GM23248 (cell line): ENCODE data around the gene MAN1C1. TPM values are rescaled to one million over a fixed set of nuclear protein-coding genes. Genes with fewer than 3 reads are reported as not detected.

ENCODE experiments used
- DNase-seq: peaks from one replicate; pipeline ENCODE4 v3.0.0-alpha.2; 2015
- H2AFZ ChIP-seq: fragments of 200-600 bp; sonication (generic); 2 replicates; pipeline ENCODE4 v1.6.1; 2016; ENCODE audit warnings: antibody characterized with exemption
- H3F3A ChIP-seq: fragments of 200-600 bp; sonication (generic); 2 replicates; pipeline ENCODE4 v1.6.1; 2016; ENCODE audit warnings: mild to moderate bottlenecking, antibody characterized with exemption, mixed run types; ENCODE audit not compliant: insufficient read depth
- H3K27ac ChIP-seq: fragments of 200-600 bp; sonication (generic); 2 replicates; pipeline ENCODE4 v1.5.1; 2016; ENCODE audit warnings: mild to moderate bottlenecking
- H3K27me3 ChIP-seq: fragments of 200-600 bp; sonication (generic); replicated peaks from 2 replicates; pipeline ENCODE4 v1.6.1; 2016; ENCODE audit warnings: mild to moderate bottlenecking; ENCODE audit not compliant: insufficient read depth
- H3K36me3 ChIP-seq: fragments of 200-600 bp; sonication (generic); 2 replicates; pipeline ENCODE4 v1.6.1; 2016; ENCODE audit warnings: low read depth, mild to moderate bottlenecking
- H3K4me1 ChIP-seq: fragments of 200-600 bp; sonication (generic); 2 replicates; pipeline ENCODE4 v1.6.1; 2016; ENCODE audit warnings: mild to moderate bottlenecking; ENCODE audit not compliant: insufficient read depth
- H3K4me2 ChIP-seq: fragments of 200-600 bp; sonication (generic); one replicate; pipeline ENCODE4 v1.6.1; 2016; ENCODE audit warnings: mild to moderate bottlenecking; ENCODE audit not compliant: unreplicated experiment
- H3K4me3 ChIP-seq: fragments of 200-600 bp; sonication (generic); 2 replicates; pipeline ENCODE4 v1.5.1; 2016; ENCODE audit warnings: mild to moderate bottlenecking
- H3K79me2 ChIP-seq: fragments of 200-600 bp; sonication (generic); 2 replicates; pipeline ENCODE4 v1.6.1; 2016; ENCODE audit warnings: mild to moderate bottlenecking; ENCODE audit not compliant: insufficient read depth
- H3K9ac ChIP-seq: fragments of 200-600 bp; sonication (generic); 2 replicates; pipeline ENCODE4 v1.6.1; 2016; ENCODE audit warnings: mild to moderate bottlenecking
- H3K9me2 ChIP-seq: fragments of 200-600 bp; sonication (generic); 2 replicates; pipeline ENCODE4 v1.6.1; 2016; ENCODE audit warnings: mixed run types, mild to moderate bottlenecking, moderate library complexity; ENCODE audit not compliant: insufficient read depth
- H3K9me3 ChIP-seq: fragments of 200-600 bp; sonication (generic); one replicate; pipeline ENCODE4 v1.6.1; 2017; ENCODE audit warnings: low read depth
- H4K20me1 ChIP-seq: fragments of 200-600 bp; sonication (generic); 2 replicates; pipeline ENCODE4 v1.6.0; 2016; ENCODE audit not compliant: insufficient read depth
- EZH2 ChIP-seq: fragments of 200-600 bp; sonication (generic); IDR thresholded peaks from 2 replicates; pipeline ENCODE4 v1.6.1; 2018; ENCODE audit warnings: antibody characterized with exemption, mild to moderate bottlenecking; ENCODE audit not compliant: insufficient read depth, poor library complexity, severe bottlenecking
- EZH2phosphoT487 ChIP-seq: fragments of 200-600 bp; sonication (generic); IDR thresholded peaks from 2 replicates; pipeline ENCODE4 v1.6.1; 2018; ENCODE audit warnings: antibody characterized with exemption, moderate library complexity, mild to moderate bottlenecking, low read depth; ENCODE audit not compliant: insufficient read depth
- WGBS, 2 experiments: methylation state at CpG; one replicate each; pipeline ENCODE4 v1.1.6; 2015 to 2017; ENCODE audit warnings: low lambda C conversion rate in 2 of 2, low coverage in 1 of 2; ENCODE audit errors: missing lambda C conversion rate in 2 of 2; 5-methylcytosine and 5-hydroxymethylcytosine counted together
- in situ Hi-C: fragments of 300-500 bp; cut with MboI; formaldehyde crosslinking; loops from 2 replicates; pipeline ENCODE4 v1.15.0; 2020
- polyA plus RNA-seq: library from polyadenylated mRNA; unstranded; fragments of >200 nt; fragmentation: Nextera tagmentation; extraction: Ambion mirVana; gene quantifications from 2 replicates; pipeline ENCODE4 v1.2.1, GENCODE V29; 2016
- total RNA-seq: library from RNA; depleted of rRNA; stranded (reverse); fragments of >200 nt; shearing (Covaris generic); gene quantifications from 2 replicates; pipeline ENCODE4 v1.2.3, GENCODE V29; 2014

MAN1C1 gene
- total and polyA plus RNA-seq, 2 experiments from 2014 or later, result 0.29 to 1.1 TPM

DNA sequence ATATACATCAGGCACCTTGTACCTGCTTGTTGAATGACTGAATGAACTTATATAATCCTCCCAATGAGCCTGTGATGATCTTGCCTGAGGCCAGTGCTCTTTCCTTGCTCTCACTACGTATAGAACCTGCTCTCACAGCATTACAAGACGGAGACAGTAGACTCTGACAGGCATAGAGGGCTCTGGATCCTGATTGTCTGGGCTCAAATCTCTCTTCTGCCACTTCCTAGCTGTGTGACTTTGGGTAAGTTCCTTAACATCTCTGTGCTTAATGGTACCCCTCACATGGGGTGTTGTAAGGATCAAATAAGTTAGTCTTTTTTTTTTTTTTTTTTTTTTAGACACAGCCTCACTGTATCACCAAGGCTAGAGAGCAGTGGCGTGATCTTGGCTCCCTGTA is 4.2 kb upstream of the MAN1C1 start:
- DNase-seq, result no peak
- Histone ChIP-seq H3F3A (peaks cover 13% of the 10 kb centered on the region), H3K4me3 (no peak overlapping the region), H3K9me2 (no peaks in the 10 kb centered on the region), H3K9me3 (no peaks in the 10 kb centered on the region), H3K27me3 (peaks cover 25% of the 10 kb centered on the region), H3K9ac (no peak overlapping the region), H3K79me2 (no peaks in the 10 kb centered on the region), H3K27ac (no peak overlapping the region), H3K36me3 (no peaks in the 10 kb centered on the region), H4K20me1 (no peaks in the 10 kb centered on the region), H3K4me1 (no peaks in the 10 kb centered on the region), H2AFZ (no peak overlapping the region), H3K4me2 (no peak overlapping the region)
- WGBS, 2 experiments, result 78% methylated on average over 3 of the region's 3 CpGs
- in situ Hi-C loops, result loop anchor here (10.0 kb wide), 1 partner anchor 182 kb away; no protein-coding TSS in a partner anchor
- no peak for TF ChIP-seq EZH2phosphoT487
- no peak for TF ChIP-seq EZH2

DNA sequence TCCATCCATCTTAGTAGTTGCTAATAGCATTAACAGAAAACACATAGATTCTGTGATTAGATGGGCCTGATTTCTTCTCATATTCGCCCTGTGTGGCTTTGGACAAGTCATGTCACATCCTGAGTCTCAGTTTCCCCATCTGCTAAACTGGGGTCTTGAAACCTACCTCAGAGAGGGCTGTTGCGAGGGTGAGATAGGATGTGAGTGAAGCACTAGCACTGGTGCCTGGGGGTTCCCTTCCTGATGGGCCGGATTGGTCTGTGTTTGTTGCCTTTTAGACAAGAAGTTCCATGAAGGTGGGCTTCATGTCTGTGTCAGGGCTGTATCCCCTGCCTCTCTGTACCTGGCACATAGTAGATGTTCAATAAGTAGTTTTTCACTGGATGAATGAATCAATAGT is 3.5 kb upstream of the MAN1C1 start:
- WGBS, 2 experiments, result 76 to 88% methylated on average over 3 of the region's 3 CpGs
- Histone ChIP-seq H3K9me3 (no peaks in the 10 kb centered on the region), H3K36me3 (no peaks in the 10 kb centered on the region), H3K4me1 (no peaks in the 10 kb centered on the region), H4K20me1 (no peaks in the 10 kb centered on the region), H3K9me2 (no peaks in the 10 kb centered on the region), H3K4me3 (no peak overlapping the region), H3K79me2 (no peaks in the 10 kb centered on the region), H3K4me2 (no peak overlapping the region), H3F3A (peaks cover 13% of the 10 kb centered on the region), H3K9ac (no peak overlapping the region), H2AFZ (no peak overlapping the region), H3K27ac (no peak overlapping the region), H3K27me3 (peaks cover 25% of the 10 kb centered on the region)
- TF ChIP-seq EZH2 (no peak), EZH2phosphoT487 (no peak)
- in situ Hi-C loops, result loop anchor here (10.0 kb wide), 1 partner anchor 182 kb away; no protein-coding TSS in a partner anchor
- no peak for DNase-seq

DNA sequence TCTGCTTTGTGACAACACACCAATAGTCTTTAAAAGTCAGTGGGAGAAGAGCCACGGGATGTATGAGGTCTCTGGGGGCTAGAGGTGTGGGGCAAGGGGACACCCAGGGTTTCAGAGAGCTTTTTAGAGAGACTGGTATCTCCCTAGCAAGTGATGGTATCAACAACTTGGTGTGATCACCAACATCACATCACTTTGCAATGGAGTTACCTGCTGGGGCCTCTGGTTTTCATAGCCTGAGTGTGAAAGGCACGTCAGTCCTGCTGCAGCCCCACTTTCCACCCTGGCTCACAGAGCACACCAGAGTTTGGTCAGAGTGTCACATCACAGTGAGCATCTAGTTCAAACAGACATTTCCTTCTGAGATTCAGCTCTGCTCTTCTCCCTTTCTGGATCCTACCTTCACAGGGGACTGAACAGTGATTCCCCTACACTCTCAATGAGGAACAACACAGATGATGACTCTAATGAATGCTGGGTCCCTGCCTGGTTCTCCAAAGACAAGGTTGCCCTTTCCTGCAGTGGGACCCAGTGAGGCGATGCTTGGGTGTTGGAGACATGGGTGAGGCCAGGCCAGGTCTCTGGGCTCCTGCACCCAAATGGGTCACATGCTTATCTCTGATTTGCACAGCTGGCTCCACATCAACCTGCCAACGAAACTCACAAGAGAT is 2.0 kb upstream of the MAN1C1 start:
- DNase-seq, result no peak
- Histone ChIP-seq H3K27ac (no peak overlapping the region), H3K4me1 (no peaks in the 10 kb centered on the region), H3K4me3 (no peak overlapping the region), H3F3A (peaks cover 20% of the 10 kb centered on the region), H3K9me3 (no peaks in the 10 kb centered on the region), H2AFZ (no peak overlapping the region), H3K9me2 (no peaks in the 10 kb centered on the region), H3K79me2 (no peaks in the 10 kb centered on the region), H4K20me1 (no peaks in the 10 kb centered on the region), H3K4me2 (no peak overlapping the region), H3K27me3 (peaks cover 37% of the 10 kb centered on the region), H3K9ac (no peak overlapping the region), H3K36me3 (no peaks in the 10 kb centered on the region)
- in situ Hi-C loops, result loop anchor here (10.0 kb wide), 1 partner anchor 180 kb away; no protein-coding TSS in a partner anchor
- 72 to 82% methylated on average over 4 of the region's 4 CpGs for WGBS, 2 experiments
- no peak for TF ChIP-seq EZH2
- TF ChIP-seq EZH2phosphoT487, result no peak

GRCh38 chr1:25615172-25615541 is 1.4 kb upstream of the MAN1C1 start:
- DNase-seq, result no peak
- Histone ChIP-seq H4K20me1 (no peaks in the 10 kb centered on the region), H3K27me3 (peaks cover 36% of the 10 kb centered on the region), H3K79me2 (no peaks in the 10 kb centered on the region), H3K9me3 (no peaks in the 10 kb centered on the region), H3K4me1 (no peaks in the 10 kb centered on the region), H3K4me2 (no peak overlapping the region), H3K36me3 (no peaks in the 10 kb centered on the region), H3K9me2 (no peaks in the 10 kb centered on the region), H2AFZ (no peak overlapping the region), H3K4me3 (no peak overlapping the region), H3F3A (peaks cover 20% of the 10 kb centered on the region), H3K9ac (no peak overlapping the region), H3K27ac (no peak overlapping the region)
- in situ Hi-C loops, result loop anchor here (10.0 kb wide), 1 partner anchor 180 kb away; no protein-coding TSS in a partner anchor
- TF ChIP-seq EZH2 (no peak), EZH2phosphoT487 (no peak)
- WGBS, 2 experiments, result 33 to 39% methylated on average over 7 of the region's 7 CpGs
